MCF 10A (cell line): ENCODE data around the gene HOXD9. TPM values are rescaled to one million over a fixed set of nuclear protein-coding genes. Genes with fewer than 3 reads are reported as not detected.

Source experiments
- BruUV-seq: library from RNA; stranded (reverse); fragments of 400-500 nt; replicated peaks from 2 replicates; lab custom pipeline; 2021; lab: Mats Ljungman, UMichigan
- CTCF ChIA-PET: fragments of 300-600 bp; sonication (Branson Sonifier 250); formaldehyde crosslinking; extraction: SDS; loops from one replicate; lab custom pipeline; 2021; ENCODE audit warnings: antibody characterized with exemption, inconsistent platforms; lab: Yijun Ruan, JAX
- POLR2A ChIA-PET: fragments of 300-600, 350-650 bp; sonication (Branson Sonifier 250); formaldehyde crosslinking; extraction: SDS; loops from one replicate; lab custom pipeline; 2020; ENCODE audit warnings: antibody characterized with exemption, inconsistent platforms; lab: Yijun Ruan, JAX
- DNase-seq: peaks from one replicate; pipeline ENCODE4 v3.0.0-alpha.2; 2018; ENCODE audit not compliant: unreplicated experiment
- H3K27ac Mint-ChIP-seq: one replicate; pipeline ENCODE4 v1.8.0; 2022; ENCODE audit warnings: mild to moderate bottlenecking, low read depth, mixed read lengths; ENCODE audit not compliant: unreplicated experiment
- H3K27me3 Mint-ChIP-seq: one replicate; pipeline ENCODE4 v1.8.0; 2022; ENCODE audit warnings: mixed read lengths; ENCODE audit not compliant: insufficient read depth, unreplicated experiment
- H3K36me3 Mint-ChIP-seq: one replicate; pipeline ENCODE4 v1.8.0; 2022; ENCODE audit warnings: mild to moderate bottlenecking, moderate library complexity, mixed read lengths; ENCODE audit not compliant: insufficient read depth, unreplicated experiment
- H3K4me1 Mint-ChIP-seq: one replicate; pipeline ENCODE4 v1.8.0; 2022; ENCODE audit warnings: mixed read lengths; ENCODE audit not compliant: insufficient read depth, unreplicated experiment
- H3K4me3 Mint-ChIP-seq: one replicate; pipeline ENCODE4 v1.8.0; 2022; ENCODE audit warnings: mild to moderate bottlenecking, moderate library complexity, mixed read lengths; ENCODE audit not compliant: unreplicated experiment
- H3K9me3 Mint-ChIP-seq: one replicate; pipeline ENCODE4 v1.8.0; 2022; ENCODE audit warnings: mixed read lengths; ENCODE audit not compliant: unreplicated experiment
- intact Hi-C: fragments of 100-400 bp; cut with micrococcal nuclease; formaldehyde crosslinking; loops from 2 replicates; pipeline ENCODE4 v1.14.1; 2022
- total RNA-seq: library from RNA; stranded (reverse); gene quantifications from 2 replicates; pipeline ENCODE4 v1.2.3, GENCODE V29; 2022
- TF ChIP-seq, protein P1 (sequence below): fragments of 200-600 bp; IDR thresholded peaks from one replicate; pipeline ENCODE4 v1.8.0; 2022; ENCODE audit warnings: antibody characterized with exemption, mild to moderate bottlenecking; ENCODE audit not compliant: unreplicated experiment

Gene HOXD9
- total RNA-seq, 1 experiment from 2014 or later = not detected

DNA sequence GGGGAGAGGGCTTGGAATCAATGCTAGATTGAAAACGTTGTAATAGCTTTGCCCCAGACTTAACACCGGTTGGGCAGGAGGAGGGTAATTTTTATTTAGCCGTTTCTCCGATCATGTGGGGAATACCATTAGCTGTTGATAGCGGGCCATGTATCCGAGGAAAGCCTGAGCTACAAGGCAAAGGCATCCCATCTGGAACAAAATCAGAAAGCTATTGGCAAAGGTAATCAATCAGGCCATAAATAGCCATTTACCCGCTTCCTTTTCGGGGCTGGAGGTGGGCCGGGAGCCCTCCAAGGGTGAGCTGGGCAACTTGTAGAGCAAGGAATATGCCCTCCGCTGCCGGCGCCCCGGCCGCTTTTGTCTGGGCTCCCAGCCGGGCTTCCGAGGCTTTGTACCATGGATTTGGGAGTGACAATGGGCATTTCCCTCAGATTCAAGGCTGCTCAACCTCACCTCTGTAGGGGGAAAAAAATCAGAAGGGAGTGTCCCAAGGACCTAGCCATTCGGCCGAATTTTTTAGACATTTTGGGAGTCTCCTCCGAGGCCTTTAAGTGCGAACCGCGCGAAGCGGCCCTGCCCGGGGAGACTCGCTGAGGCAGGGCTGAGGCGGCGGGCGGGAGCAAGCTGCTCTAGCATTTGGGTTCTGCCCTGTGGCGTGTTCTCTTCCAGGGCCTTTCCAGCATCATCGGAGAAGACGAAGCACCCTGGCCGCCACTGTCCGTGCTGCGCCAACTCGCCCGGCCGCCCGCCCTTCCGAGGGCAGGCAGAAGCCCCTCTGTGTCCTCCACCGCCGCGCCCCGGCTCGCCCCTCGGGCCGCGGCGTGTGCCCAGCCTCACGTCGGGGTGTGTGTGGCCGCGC is 1.1 kb upstream of the HOXD9 start:
- peaks cover 55% of the 10 kb centered on the region for H3K27me3 Mint-ChIP-seq
- H3K4me1 Mint-ChIP-seq = no peaks in the 10 kb centered on the region
- H3K36me3 Mint-ChIP-seq = no peaks in the 10 kb centered on the region
- no peak overlapping the region for H3K4me3 Mint-ChIP-seq
- no peaks in the 10 kb centered on the region for H3K9me3 Mint-ChIP-seq
- ChIA-PET POLR2A (interaction anchor here (0.8 kb wide), 1 partner anchor 531 kb away, joined by 4 read pairs; no protein-coding TSS in a partner anchor), CTCF (interaction anchor here (0.6 to 3.3 kb wide), 8 partner anchors 11 to 1027 kb away, joined by 3 to 23 read pairs (median 4); no protein-coding TSS in a partner anchor)
- intact Hi-C loops = no loop called here
- BruUV-seq = no TSS peak
- H3K27ac Mint-ChIP-seq = no peak overlapping the region
- TF ChIP-seq, protein P1, sequence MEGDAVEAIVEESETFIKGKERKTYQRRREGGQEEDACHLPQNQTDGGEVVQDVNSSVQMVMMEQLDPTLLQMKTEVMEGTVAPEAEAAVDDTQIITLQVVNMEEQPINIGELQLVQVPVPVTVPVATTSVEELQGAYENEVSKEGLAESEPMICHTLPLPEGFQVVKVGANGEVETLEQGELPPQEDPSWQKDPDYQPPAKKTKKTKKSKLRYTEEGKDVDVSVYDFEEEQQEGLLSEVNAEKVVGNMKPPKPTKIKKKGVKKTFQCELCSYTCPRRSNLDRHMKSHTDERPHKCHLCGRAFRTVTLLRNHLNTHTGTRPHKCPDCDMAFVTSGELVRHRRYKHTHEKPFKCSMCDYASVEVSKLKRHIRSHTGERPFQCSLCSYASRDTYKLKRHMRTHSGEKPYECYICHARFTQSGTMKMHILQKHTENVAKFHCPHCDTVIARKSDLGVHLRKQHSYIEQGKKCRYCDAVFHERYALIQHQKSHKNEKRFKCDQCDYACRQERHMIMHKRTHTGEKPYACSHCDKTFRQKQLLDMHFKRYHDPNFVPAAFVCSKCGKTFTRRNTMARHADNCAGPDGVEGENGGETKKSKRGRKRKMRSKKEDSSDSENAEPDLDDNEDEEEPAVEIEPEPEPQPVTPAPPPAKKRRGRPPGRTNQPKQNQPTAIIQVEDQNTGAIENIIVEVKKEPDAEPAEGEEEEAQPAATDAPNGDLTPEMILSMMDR = no peak
- no peak for DNase-seq

- CTCF ChIA-PET = interaction anchor here (0.7 to 3.3 kb wide), 5 partner anchors 24 to 1027 kb away, joined by 3 to 17 read pairs (median 3); no protein-coding TSS in a partner anchor
- H3K27me3 Mint-ChIP-seq = peaks cover 47% of the 10 kb centered on the region
- H3K4me3 Mint-ChIP-seq = no peak overlapping the region
- intact Hi-C loops = no loop called here
- no peaks in the 10 kb centered on the region for H3K9me3 Mint-ChIP-seq
- BruUV-seq = no TSS peak
- H3K4me1 Mint-ChIP-seq = no peaks in the 10 kb centered on the region
- TF ChIP-seq, protein P1 = no peak
- no peak for DNase-seq
- POLR2A ChIA-PET = no interaction called here
- H3K27ac Mint-ChIP-seq = no peak overlapping the region
- H3K36me3 Mint-ChIP-seq = no peaks in the 10 kb centered on the region
Observed at GRCh38 chr2:176122052-176122682, 352 bp upstream of the HOXD9 start.

DNA sequence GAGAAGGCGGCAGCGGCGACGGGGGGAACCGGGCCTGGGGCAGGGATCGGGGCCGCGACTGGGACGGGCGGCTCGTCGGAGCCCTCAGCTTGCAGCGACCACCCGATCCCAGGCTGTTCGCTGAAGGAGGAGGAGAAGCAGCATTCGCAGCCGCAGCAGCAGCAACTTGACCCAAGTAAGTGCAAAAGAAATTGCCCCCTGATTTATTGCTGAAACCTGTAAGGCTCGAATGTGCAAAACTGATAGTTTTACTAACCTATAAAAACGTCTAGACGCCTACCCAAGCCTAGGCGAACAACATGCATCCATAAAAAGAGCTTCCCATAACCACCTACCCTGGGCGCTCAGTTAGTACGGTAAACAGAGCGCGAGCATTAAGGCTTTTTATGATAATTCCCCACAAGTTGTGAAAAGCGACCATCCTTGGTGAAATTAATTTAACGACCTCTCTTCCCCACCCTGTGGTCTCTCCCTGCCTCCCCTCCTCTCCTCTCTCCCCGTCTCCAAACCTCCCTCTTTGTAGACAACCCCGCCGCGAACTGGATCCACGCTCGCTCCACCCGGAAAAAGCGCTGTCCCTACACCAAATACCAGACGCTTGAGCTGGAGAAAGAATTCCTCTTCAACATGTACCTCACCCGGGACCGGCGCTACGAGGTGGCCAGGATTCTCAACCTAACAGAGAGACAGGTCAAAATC is 1.0 kb downstream of the HOXD9 start:
- ChIA-PET POLR2A (no interaction called here), CTCF (interaction anchor here (0.6 to 1.1 kb wide), 5 partner anchors 13 to 1703 kb away, joined by 3 read pairs; no protein-coding TSS in a partner anchor)
- intact Hi-C loops = no loop called here
- TF ChIP-seq, protein P1 = no peak
- no peak for DNase-seq
- no peak overlapping the region for H3K4me3 Mint-ChIP-seq
- H3K27ac Mint-ChIP-seq = no peak overlapping the region
- no peaks in the 10 kb centered on the region for H3K9me3 Mint-ChIP-seq
- H3K4me1 Mint-ChIP-seq = no peaks in the 10 kb centered on the region
- peaks cover 33% of the 10 kb centered on the region for H3K27me3 Mint-ChIP-seq
- H3K36me3 Mint-ChIP-seq = no peaks in the 10 kb centered on the region
- BruUV-seq = no TSS peak
